Right kidney (tissue), 9 donors: Measurements from ENCODE around the gene NUDT14.

Source experiments
- DNase-seq: peaks from one replicate; pipeline ENCODE4 v3.0.0-alpha.2; 2016
- long read RNA-seq, 8 donors: transcript quantifications; one replicate each; lab custom pipeline, GENCODE V29; 2026

NUDT14 gene
- long read RNA-seq, donor 1, transcript NUDT14-202 (5 exons, 845 nt) = major isoform, 26 of 35 reads
- long read RNA-seq, donor 1, partial matches to known transcripts = 6 of 35 reads
- long read RNA-seq, donor 1, other reads (novel, unspliced or antisense) = 0 of 35 reads
- long read RNA-seq, donor 2, transcript NUDT14-202 (5 exons, 845 nt) = major isoform, 13 of 21 reads
- long read RNA-seq, donor 2, partial matches to known transcripts = 6 of 21 reads
- long read RNA-seq, donor 2, other reads (novel, unspliced or antisense) = 0 of 21 reads
- long read RNA-seq, donor 3, transcript NUDT14-202 (5 exons, 845 nt) = major isoform, 10 of 10 reads
- long read RNA-seq, donor 3, partial matches to known transcripts = 0 of 10 reads
- long read RNA-seq, donor 3, other reads (novel, unspliced or antisense) = 0 of 10 reads
- long read RNA-seq, donor 4, transcript NUDT14-202 (5 exons, 845 nt) = major isoform, 28 of 34 reads
- long read RNA-seq, donor 4, partial matches to known transcripts = 6 of 34 reads
- long read RNA-seq, donor 4, other reads (novel, unspliced or antisense) = 0 of 34 reads
- long read RNA-seq, donor 5, transcript NUDT14-202 (5 exons, 845 nt) = major isoform, 22 of 29 reads
- long read RNA-seq, donor 5, partial matches to known transcripts = 6 of 29 reads
- long read RNA-seq, donor 5, other reads (novel, unspliced or antisense) = 0 of 29 reads
- long read RNA-seq, donor 6, transcript NUDT14-202 (5 exons, 845 nt) = major isoform, 35 of 42 reads
- long read RNA-seq, donor 6, partial matches to known transcripts = 7 of 42 reads
- long read RNA-seq, donor 6, other reads (novel, unspliced or antisense) = 0 of 42 reads
- long read RNA-seq, donor 7 = 0 reads
- long read RNA-seq, donor 8, transcript NUDT14-202 (5 exons, 845 nt) = major isoform, 9 of 13 reads
- long read RNA-seq, donor 8, partial matches to known transcripts = 0 of 13 reads
- long read RNA-seq, donor 8, other reads (novel, unspliced or antisense) = 0 of 13 reads

GRCh38 chr14:105180592-105181548, at the start of gene NUDT14:
NUDT14 (minus strand) TSS chr14:105181312; CDS start chr14:105181209, 103 bp downstream.
- no peak for DNase-seq

GRCh38 chr14:105229099-105229655, 48.1 kb upstream of the NUDT14 start:
- no peak for DNase-seq

GRCh38 chr14:105228562-105228961, 47.5 kb upstream of the NUDT14 start:
- DNase-seq = no peak

- DNase-seq = no peak
Measured at GRCh38 chr14:105227346-105227745, 46.2 kb upstream of the NUDT14 start.

GRCh38 chr14:105226198-105226597, 45.1 kb upstream of the NUDT14 start:
- no peak for DNase-seq

- no peak for DNase-seq
Measured at GRCh38 chr14:105224845-105225570, 43.9 kb upstream of the NUDT14 start.

GRCh38 chr14:105223770-105224544, 42.8 kb upstream of the NUDT14 start:
- no peak for DNase-seq

GRCh38 chr14:105223260-105223659, 42.1 kb upstream of the NUDT14 start:
- no peak for DNase-seq

- no peak for DNase-seq
Measured at GRCh38 chr14:105221598-105222178, 40.6 kb upstream of the NUDT14 start.

GRCh38 chr14:105220699-105221597, 39.8 kb upstream of the NUDT14 start:
- no peak for DNase-seq

- no peak for DNase-seq
Measured at GRCh38 chr14:105219753-105220152, 38.6 kb upstream of the NUDT14 start.

- no peak for DNase-seq
Measured at GRCh38 chr14:105219043-105219612, 38.0 kb upstream of the NUDT14 start.

GRCh38 chr14:105218611-105219010, 37.5 kb upstream of the NUDT14 start:
- no peak for DNase-seq

- no peak for DNase-seq
Measured at GRCh38 chr14:105217774-105218173, 36.7 kb upstream of the NUDT14 start.

GRCh38 chr14:105216490-105217247, 35.6 kb upstream of the NUDT14 start:
- DNase-seq = no peak

- no peak for DNase-seq
Measured at GRCh38 chr14:105215602-105216001, 34.5 kb upstream of the NUDT14 start.

- no peak for DNase-seq
Measured at GRCh38 chr14:105214324-105214915, 33.3 kb upstream of the NUDT14 start.
